ENCODE data around the gene RHOXF1.

DNA sequence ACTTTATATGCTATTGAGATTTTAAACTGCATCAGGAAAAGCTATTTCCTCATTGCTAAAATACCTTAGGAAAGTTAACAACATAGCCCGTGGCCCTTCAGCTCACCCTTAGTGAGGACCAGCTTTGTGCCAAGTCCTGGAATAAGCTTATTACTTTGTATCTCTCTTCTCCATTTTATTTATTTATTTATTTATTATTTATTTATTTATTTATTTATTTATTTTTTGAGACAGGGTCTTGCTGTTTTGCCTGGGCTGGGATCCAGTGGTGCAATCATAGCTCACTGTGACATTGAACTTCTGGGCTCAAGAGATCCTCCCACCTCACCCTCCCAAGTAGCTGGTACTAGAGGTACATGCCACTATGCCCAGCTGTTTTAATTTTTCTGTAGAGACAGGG, 6.3 kb downstream of the RHOXF1 start:
- TF ChIP-seq, protein P1, sequence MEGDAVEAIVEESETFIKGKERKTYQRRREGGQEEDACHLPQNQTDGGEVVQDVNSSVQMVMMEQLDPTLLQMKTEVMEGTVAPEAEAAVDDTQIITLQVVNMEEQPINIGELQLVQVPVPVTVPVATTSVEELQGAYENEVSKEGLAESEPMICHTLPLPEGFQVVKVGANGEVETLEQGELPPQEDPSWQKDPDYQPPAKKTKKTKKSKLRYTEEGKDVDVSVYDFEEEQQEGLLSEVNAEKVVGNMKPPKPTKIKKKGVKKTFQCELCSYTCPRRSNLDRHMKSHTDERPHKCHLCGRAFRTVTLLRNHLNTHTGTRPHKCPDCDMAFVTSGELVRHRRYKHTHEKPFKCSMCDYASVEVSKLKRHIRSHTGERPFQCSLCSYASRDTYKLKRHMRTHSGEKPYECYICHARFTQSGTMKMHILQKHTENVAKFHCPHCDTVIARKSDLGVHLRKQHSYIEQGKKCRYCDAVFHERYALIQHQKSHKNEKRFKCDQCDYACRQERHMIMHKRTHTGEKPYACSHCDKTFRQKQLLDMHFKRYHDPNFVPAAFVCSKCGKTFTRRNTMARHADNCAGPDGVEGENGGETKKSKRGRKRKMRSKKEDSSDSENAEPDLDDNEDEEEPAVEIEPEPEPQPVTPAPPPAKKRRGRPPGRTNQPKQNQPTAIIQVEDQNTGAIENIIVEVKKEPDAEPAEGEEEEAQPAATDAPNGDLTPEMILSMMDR (IDR thresholded peaks at IDR 0.05), result no peak
- TF ChIP-seq EP300 (IDR thresholded peaks at IDR 0.05) (no peak), POLR2AphosphoS5 (IDR thresholded peaks at IDR 0.05) (no peak)

Measured in gastroesophageal sphincter (tissue), 3 donors.